WTC11 (cell line): ENCODE data around the gene PDZRN4. TPM values are rescaled to one million over a fixed set of nuclear protein-coding genes. Genes with fewer than 3 reads are reported as not detected.

Experiments
- ATAC-seq: fragments of 200-7000 bp; cut with Tn5 transposase; 2 replicates; pipeline ENCODE4 v1.10.0; 2021; ENCODE audit warnings: mild to moderate bottlenecking, moderate library complexity
- CTCF ChIA-PET: fragments of 300-600 bp; sonication (Branson Sonifier 250); formaldehyde crosslinking; loops from one replicate; lab custom pipeline; 2021; ENCODE audit warnings: antibody characterized with exemption; lab: Charles Lee
- POLR2A ChIA-PET: fragments of 350-600 bp; sonication (Branson Sonifier 250); formaldehyde crosslinking; loops from one replicate; lab custom pipeline; 2021; ENCODE audit warnings: antibody characterized with exemption; lab: Charles Lee
- DNase-seq: peaks from one replicate; pipeline ENCODE4 v3.0.0; 2021; ENCODE audit warnings: low spot score
- H3K27ac Mint-ChIP-seq: 2 replicates; pipeline ENCODE4 v1.8.0; 2021; ENCODE audit warnings: mixed read lengths
- H3K27me3 Mint-ChIP-seq: 2 replicates; pipeline ENCODE4 v1.8.0; 2021; ENCODE audit warnings: low read depth, mild to moderate bottlenecking, moderate library complexity, mixed read lengths
- H3K36me3 Mint-ChIP-seq: 2 replicates; pipeline ENCODE4 v1.8.0; 2021; ENCODE audit warnings: mixed read lengths
- H3K4me1 Mint-ChIP-seq: 2 replicates; pipeline ENCODE4 v1.8.0; 2022; ENCODE audit warnings: mixed read lengths
- H3K4me3 Mint-ChIP-seq: 2 replicates; pipeline ENCODE4 v1.8.0; 2021; ENCODE audit warnings: mild to moderate bottlenecking, moderate library complexity, mixed read lengths
- H3K9me3 Mint-ChIP-seq: 2 replicates; pipeline ENCODE4 v1.8.0; 2021; ENCODE audit warnings: mixed read lengths
- CREM ChIP-seq: sonication (generic); formaldehyde crosslinking; IDR thresholded peaks from 2 replicates; pipeline ENCODE4 v1.8.1; 2022; ENCODE audit warnings: mild to moderate bottlenecking, missing genetic modification reagents, moderate library complexity
- EMX1 ChIP-seq: fragments of 250-450 bp; sonication (Bioruptor Pico); IDR thresholded peaks from 2 replicates; pipeline ENCODE4 v1.8.0; 2021; ENCODE audit warnings: mild to moderate bottlenecking
- GRHL2 ChIP-seq: fragments of 250-450 bp; sonication (Bioruptor Pico); IDR thresholded peaks from 2 replicates; pipeline ENCODE4 v1.8.0; 2022; ENCODE audit warnings: mild to moderate bottlenecking, moderate library complexity; ENCODE audit not compliant: insufficient replicate concordance, severe bottlenecking
- GTF2I ChIP-seq: fragments of 250-450 bp; sonication (Bioruptor Pico); conservative IDR thresholded peaks from 2 replicates; pipeline ENCODE4 v1.4.0; 2021; ENCODE audit warnings: mild to moderate bottlenecking
- IRF2 ChIP-seq: sonication (generic); formaldehyde crosslinking; IDR thresholded peaks from 2 replicates; pipeline ENCODE4 v1.8.0; 2022; ENCODE audit warnings: low read depth, missing genetic modification reagents, borderline replicate concordance
- MXD4 ChIP-seq: fragments of 250-450 bp; sonication (Bioruptor Pico); IDR thresholded peaks from 2 replicates; pipeline ENCODE4 v1.8.0; 2021; ENCODE audit warnings: mild to moderate bottlenecking, moderate library complexity, borderline replicate concordance
- NR1H2 ChIP-seq: sonication (generic); formaldehyde crosslinking; IDR thresholded peaks from 2 replicates; pipeline ENCODE4 v1.9.0; 2021; ENCODE audit warnings: mild to moderate bottlenecking, moderate library complexity, missing genetic modification reagents
- SP1 ChIP-seq: sonication (generic); formaldehyde crosslinking; conservative IDR thresholded peaks from 2 replicates; pipeline ENCODE4 v1.8.1; 2022; ENCODE audit warnings: missing genetic modification reagents
- TCF7 ChIP-seq: sonication (generic); formaldehyde crosslinking; IDR thresholded peaks from 2 replicates; pipeline ENCODE4 v1.8.0; 2022; ENCODE audit warnings: mild to moderate bottlenecking, low read depth, missing genetic modification reagents, moderate library complexity
- TEAD1 ChIP-seq: sonication (generic); formaldehyde crosslinking; IDR thresholded peaks from 2 replicates; pipeline ENCODE4 v1.8.0; 2022; ENCODE audit warnings: mild to moderate bottlenecking, missing genetic modification reagents
- ZBTB21 ChIP-seq: sonication (generic); formaldehyde crosslinking; IDR thresholded peaks from 2 replicates; pipeline ENCODE4 v1.8.1; 2023; ENCODE audit warnings: mild to moderate bottlenecking, missing genetic modification reagents, borderline replicate concordance
- ZNF219 ChIP-seq: sonication (generic); formaldehyde crosslinking; IDR thresholded peaks from 2 replicates; pipeline ENCODE4 v1.8.0; 2023; ENCODE audit warnings: missing genetic modification reagents, mild to moderate bottlenecking, borderline replicate concordance
- ZNF317 ChIP-seq: sonication (generic); formaldehyde crosslinking; IDR thresholded peaks from 2 replicates; pipeline ENCODE4 v1.8.1; 2023; ENCODE audit warnings: low read depth, mild to moderate bottlenecking, moderate library complexity, missing genetic modification reagents, borderline replicate concordance
- ZNF396 ChIP-seq: fragments of 250-450 bp; sonication (Bioruptor Pico); IDR thresholded peaks from 2 replicates; pipeline ENCODE4 v1.8.0; 2021; ENCODE audit warnings: mild to moderate bottlenecking, moderate library complexity, borderline replicate concordance
- ZNF416 ChIP-seq: fragments of 250-450 bp; sonication (Bioruptor Pico); IDR thresholded peaks from 2 replicates; pipeline ENCODE4 v1.9.0; 2021; ENCODE audit warnings: mild to moderate bottlenecking, inconsistent platforms
- total RNA-seq: library from RNA; stranded (reverse); gene quantifications from 3 replicates; pipeline ENCODE4 v1.2.3, GENCODE V29; 2021
- TF ChIP-seq, protein P1 (sequence below): fragments of 250-450 bp; sonication (Bioruptor Pico); IDR thresholded peaks from 2 replicates; pipeline ENCODE4 v1.9.0; 2021; ENCODE audit warnings: mild to moderate bottlenecking, borderline replicate concordance
- TF ChIP-seq, protein P2 (sequence below): sonication (generic); formaldehyde crosslinking; conservative IDR thresholded peaks from 2 replicates; pipeline ENCODE4 v1.8.1; 2022; ENCODE audit warnings: mild to moderate bottlenecking, missing genetic modification reagents
- TF ChIP-seq, protein P3 (sequence below): sonication (generic); formaldehyde crosslinking; IDR thresholded peaks from 2 replicates; pipeline ENCODE4 v1.8.0; 2022; ENCODE audit warnings: mild to moderate bottlenecking, missing genetic modification reagents
- TF ChIP-seq, protein P4 (sequence below): fragments of 250-450 bp; sonication (Bioruptor Pico); IDR thresholded peaks from 2 replicates; pipeline ENCODE4 v2.1.2; 2022; ENCODE audit warnings: mild to moderate bottlenecking, moderate library complexity

The PDZRN4 gene
- total RNA-seq, 1 experiment from 2014 or later, result 0.09 TPM

DNA sequence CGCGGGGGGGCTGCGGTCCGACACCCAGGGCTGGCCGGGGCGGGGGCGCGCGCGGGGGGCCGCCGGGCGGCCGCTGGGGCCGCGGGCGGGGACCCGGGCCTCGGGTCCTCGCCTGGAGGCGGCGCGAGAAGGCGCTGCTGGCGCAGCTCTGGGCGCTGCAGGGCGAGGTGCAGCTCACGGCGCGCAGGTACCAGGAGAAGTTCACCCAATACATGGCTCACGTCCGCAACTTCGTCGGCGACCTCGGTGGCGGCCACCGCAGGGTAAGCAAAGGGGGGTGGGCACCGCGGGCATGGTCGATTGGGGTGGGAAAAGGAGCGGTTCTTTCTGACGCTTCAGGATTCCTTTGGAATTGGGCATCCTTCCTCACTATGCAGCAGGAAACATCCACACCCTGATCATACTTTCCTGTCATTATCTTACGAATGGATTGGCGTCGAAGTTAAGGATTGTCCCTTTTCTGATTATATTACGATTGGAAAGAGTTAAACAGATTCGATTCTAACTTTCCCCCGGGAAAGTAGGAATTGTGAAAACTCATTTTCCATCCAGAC is 798 bp downstream of the PDZRN4 start:
- POLR2A ChIA-PET, result no interaction called here
- ATAC-seq, result peak; percentile 59
- no peaks in the 10 kb centered on the region for H3K36me3 Mint-ChIP-seq
- TF ChIP-seq, protein P1, sequence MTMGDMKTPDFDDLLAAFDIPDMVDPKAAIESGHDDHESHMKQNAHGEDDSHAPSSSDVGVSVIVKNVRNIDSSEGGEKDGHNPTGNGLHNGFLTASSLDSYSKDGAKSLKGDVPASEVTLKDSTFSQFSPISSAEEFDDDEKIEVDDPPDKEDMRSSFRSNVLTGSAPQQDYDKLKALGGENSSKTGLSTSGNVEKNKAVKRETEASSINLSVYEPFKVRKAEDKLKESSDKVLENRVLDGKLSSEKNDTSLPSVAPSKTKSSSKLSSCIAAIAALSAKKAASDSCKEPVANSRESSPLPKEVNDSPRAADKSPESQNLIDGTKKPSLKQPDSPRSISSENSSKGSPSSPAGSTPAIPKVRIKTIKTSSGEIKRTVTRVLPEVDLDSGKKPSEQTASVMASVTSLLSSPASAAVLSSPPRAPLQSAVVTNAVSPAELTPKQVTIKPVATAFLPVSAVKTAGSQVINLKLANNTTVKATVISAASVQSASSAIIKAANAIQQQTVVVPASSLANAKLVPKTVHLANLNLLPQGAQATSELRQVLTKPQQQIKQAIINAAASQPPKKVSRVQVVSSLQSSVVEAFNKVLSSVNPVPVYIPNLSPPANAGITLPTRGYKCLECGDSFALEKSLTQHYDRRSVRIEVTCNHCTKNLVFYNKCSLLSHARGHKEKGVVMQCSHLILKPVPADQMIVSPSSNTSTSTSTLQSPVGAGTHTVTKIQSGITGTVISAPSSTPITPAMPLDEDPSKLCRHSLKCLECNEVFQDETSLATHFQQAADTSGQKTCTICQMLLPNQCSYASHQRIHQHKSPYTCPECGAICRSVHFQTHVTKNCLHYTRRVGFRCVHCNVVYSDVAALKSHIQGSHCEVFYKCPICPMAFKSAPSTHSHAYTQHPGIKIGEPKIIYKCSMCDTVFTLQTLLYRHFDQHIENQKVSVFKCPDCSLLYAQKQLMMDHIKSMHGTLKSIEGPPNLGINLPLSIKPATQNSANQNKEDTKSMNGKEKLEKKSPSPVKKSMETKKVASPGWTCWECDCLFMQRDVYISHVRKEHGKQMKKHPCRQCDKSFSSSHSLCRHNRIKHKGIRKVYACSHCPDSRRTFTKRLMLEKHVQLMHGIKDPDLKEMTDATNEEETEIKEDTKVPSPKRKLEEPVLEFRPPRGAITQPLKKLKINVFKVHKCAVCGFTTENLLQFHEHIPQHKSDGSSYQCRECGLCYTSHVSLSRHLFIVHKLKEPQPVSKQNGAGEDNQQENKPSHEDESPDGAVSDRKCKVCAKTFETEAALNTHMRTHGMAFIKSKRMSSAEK (CRISPR knock-in tag), result no peak
- no peak for TF ChIP-seq CREM
- no peak for TF ChIP-seq GTF2I (CRISPR knock-in tag)
- TF ChIP-seq EMX1 (CRISPR knock-in tag), result no peak
- no peak for TF ChIP-seq TCF7 (CRISPR knock-in tag)
- no peak for TF ChIP-seq MXD4 (CRISPR knock-in tag)
- TF ChIP-seq, protein P2, sequence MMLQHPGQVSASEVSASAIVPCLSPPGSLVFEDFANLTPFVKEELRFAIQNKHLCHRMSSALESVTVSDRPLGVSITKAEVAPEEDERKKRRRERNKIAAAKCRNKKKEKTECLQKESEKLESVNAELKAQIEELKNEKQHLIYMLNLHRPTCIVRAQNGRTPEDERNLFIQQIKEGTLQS (CRISPR knock-in tag), result no peak
- TF ChIP-seq, protein P3, sequence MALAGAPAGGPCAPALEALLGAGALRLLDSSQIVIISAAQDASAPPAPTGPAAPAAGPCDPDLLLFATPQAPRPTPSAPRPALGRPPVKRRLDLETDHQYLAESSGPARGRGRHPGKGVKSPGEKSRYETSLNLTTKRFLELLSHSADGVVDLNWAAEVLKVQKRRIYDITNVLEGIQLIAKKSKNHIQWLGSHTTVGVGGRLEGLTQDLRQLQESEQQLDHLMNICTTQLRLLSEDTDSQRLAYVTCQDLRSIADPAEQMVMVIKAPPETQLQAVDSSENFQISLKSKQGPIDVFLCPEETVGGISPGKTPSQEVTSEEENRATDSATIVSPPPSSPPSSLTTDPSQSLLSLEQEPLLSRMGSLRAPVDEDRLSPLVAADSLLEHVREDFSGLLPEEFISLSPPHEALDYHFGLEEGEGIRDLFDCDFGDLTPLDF (CRISPR knock-in tag), result no peak
- TF ChIP-seq ZNF219 (CRISPR knock-in tag), result no peak
- TF ChIP-seq TEAD1 (CRISPR knock-in tag), result no peak
- TF ChIP-seq NR1H2 (CRISPR knock-in tag), result no peak
- TF ChIP-seq GRHL2, result no peak
- no peak for TF ChIP-seq ZNF416 (CRISPR knock-in tag)
- TF ChIP-seq ZNF396 (CRISPR knock-in tag), result no peak
- no peak for TF ChIP-seq SP1 (CRISPR knock-in tag)
- no peak for TF ChIP-seq ZBTB21
- TF ChIP-seq IRF2 (CRISPR knock-in tag), result no peak
- TF ChIP-seq, protein P4, sequence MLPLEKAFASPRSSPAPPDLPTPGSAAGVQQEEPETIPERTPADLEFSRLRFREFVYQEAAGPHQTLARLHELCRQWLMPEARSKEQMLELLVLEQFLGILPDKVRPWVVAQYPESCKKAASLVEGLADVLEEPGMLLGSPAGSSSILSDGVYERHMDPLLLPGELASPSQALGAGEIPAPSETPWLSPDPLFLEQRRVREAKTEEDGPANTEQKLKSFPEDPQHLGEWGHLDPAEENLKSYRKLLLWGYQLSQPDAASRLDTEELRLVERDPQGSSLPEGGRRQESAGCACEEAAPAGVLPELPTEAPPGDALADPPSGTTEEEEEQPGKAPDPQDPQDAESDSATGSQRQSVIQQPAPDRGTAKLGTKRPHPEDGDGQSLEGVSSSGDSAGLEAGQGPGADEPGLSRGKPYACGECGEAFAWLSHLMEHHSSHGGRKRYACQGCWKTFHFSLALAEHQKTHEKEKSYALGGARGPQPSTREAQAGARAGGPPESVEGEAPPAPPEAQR (CRISPR knock-in tag), result no peak
- TF ChIP-seq ZNF317 (CRISPR knock-in tag), result no peak
- TF ChIP-seq, all 79 proteins: peak for 0
- peaks cover 52% of the 10 kb centered on the region for H3K27me3 Mint-ChIP-seq
- H3K9me3 Mint-ChIP-seq, result no peaks in the 10 kb centered on the region
- no peak overlapping the region for H3K27ac Mint-ChIP-seq
- H3K4me3 Mint-ChIP-seq, result peak overlapping the region; percentile 69
- peak; percentile 25 for DNase-seq
- CTCF ChIA-PET, result no interaction called here
- H3K4me1 Mint-ChIP-seq, result peaks cover 19% of the 10 kb centered on the region
